CD4-positive, alpha-beta memory T cell (primary cell): Measurements from ENCODE around the gene KMT2D. TPM values are rescaled to one million over a fixed set of nuclear protein-coding genes. Genes with fewer than 3 reads are reported as not detected.
A peak's percentile ranks its signal among the peaks of the same experiment; 100 is the strongest.

Experiments
- CTCF ChIA-PET: fragments of 350-600 bp; sonication (Branson Sonifier 250); formaldehyde crosslinking; loops from one replicate; lab custom pipeline; 2021; ENCODE audit warnings: inconsistent platforms; ENCODE audit not compliant: partially characterized antibody; lab: Charles Lee
- POLR2A ChIA-PET: fragments of 350-600 bp; sonication (Branson Sonifier 250); formaldehyde crosslinking; loops from one replicate; lab custom pipeline; 2021; ENCODE audit not compliant: partially characterized antibody; lab: Charles Lee
- DNase-seq, 5 donors: peaks; one replicate each; pipeline versions ENCODE4 v3.0.0 to v3.0.0-alpha.2; 2020 to 2022; ENCODE audit warnings: mixed read lengths in 1 of 5
- H3K27ac ChIP-seq: one replicate; pipeline ENCODE4 v1.7.0; 2013; ENCODE audit warnings: low read depth, low read length
- H3K27me3 ChIP-seq: 2 replicates; pipeline ENCODE4 v1.7.0; 2013; ENCODE audit warnings: mild to moderate bottlenecking, low read length, moderate library complexity; ENCODE audit not compliant: insufficient read depth
- H3K36me3 ChIP-seq: 2 replicates; pipeline ENCODE4 v1.7.0; 2013; ENCODE audit warnings: mild to moderate bottlenecking, low read length, moderate library complexity; ENCODE audit not compliant: insufficient read depth
- H3K4me1 ChIP-seq: 2 replicates; pipeline ENCODE4 v1.7.0; 2013; ENCODE audit warnings: mild to moderate bottlenecking, low read length, moderate library complexity; ENCODE audit not compliant: insufficient read depth
- H3K4me3 ChIP-seq, 2 donors: one replicate each; pipeline ENCODE4 v1.7.0; 2013; ENCODE audit warnings: low read length in 2 of 2, mild to moderate bottlenecking in 1 of 2
- H3K9me3 ChIP-seq, 2 donors: one replicate each; pipeline ENCODE4 v1.7.0; 2013; ENCODE audit warnings: low read length in 2 of 2, control low read depth in 1 of 2; ENCODE audit not compliant: control insufficient read depth in 1 of 2
- H3K27ac Mint-ChIP-seq, 7 donors: one replicate each; pipeline ENCODE4 v1.8.0; 2020 to 2021; ENCODE audit warnings: mixed read lengths in 7 of 7, mild to moderate bottlenecking in 6 of 7, inconsistent platforms in 3 of 7, moderate library complexity in 3 of 7
- H3K27me3 Mint-ChIP-seq, 2 donors: one replicate each; pipeline ENCODE4 v1.8.0; 2020 to 2021; ENCODE audit warnings: mixed read lengths in 2 of 2
- H3K36me3 Mint-ChIP-seq, 2 donors: one replicate each; pipeline ENCODE4 v1.8.0; 2020 to 2021; ENCODE audit warnings: mixed read lengths in 2 of 2, inconsistent platforms in 1 of 2, mild to moderate bottlenecking in 1 of 2
- H3K4me1 Mint-ChIP-seq, 4 donors: one replicate each; pipeline ENCODE4 v1.8.0; 2020 to 2021; ENCODE audit warnings: mixed read lengths in 4 of 4, mild to moderate bottlenecking in 1 of 4
- H3K4me3 Mint-ChIP-seq, 8 donors: one replicate each; pipeline ENCODE4 v1.8.0; 2020 to 2021; ENCODE audit warnings: mixed read lengths in 8 of 8, mild to moderate bottlenecking in 7 of 8, moderate library complexity in 6 of 8, inconsistent platforms in 3 of 8
- H3K9me3 Mint-ChIP-seq, 8 donors: one replicate each; pipeline ENCODE4 v1.8.0; 2020 to 2021; ENCODE audit warnings: mixed read lengths in 8 of 8, mild to moderate bottlenecking in 5 of 8, inconsistent platforms in 3 of 8, moderate library complexity in 1 of 8
- intact Hi-C: fragments of 100-400 bp; cut with micrococcal nuclease; formaldehyde crosslinking; loops from one replicate; pipeline ENCODE4 v1.15.1; 2023
- polyA plus RNA-seq, 2 donors: library from polyadenylated mRNA; unstranded; fragments of 300-500 nt; fragmentation: Illumina TruSeq; gene quantifications; one replicate each; pipeline ENCODE4 v1.2.3, GENCODE V29; 2021
- total RNA-seq, 2 experiments: library from RNA; stranded (reverse); gene quantifications; one replicate each; pipeline ENCODE4 v1.2.3, GENCODE V29; 2021

KMT2D gene
- total and polyA plus RNA-seq, 4 experiments from 2014 or later: 0.16 to 159 (median 79.8) TPM

DNA sequence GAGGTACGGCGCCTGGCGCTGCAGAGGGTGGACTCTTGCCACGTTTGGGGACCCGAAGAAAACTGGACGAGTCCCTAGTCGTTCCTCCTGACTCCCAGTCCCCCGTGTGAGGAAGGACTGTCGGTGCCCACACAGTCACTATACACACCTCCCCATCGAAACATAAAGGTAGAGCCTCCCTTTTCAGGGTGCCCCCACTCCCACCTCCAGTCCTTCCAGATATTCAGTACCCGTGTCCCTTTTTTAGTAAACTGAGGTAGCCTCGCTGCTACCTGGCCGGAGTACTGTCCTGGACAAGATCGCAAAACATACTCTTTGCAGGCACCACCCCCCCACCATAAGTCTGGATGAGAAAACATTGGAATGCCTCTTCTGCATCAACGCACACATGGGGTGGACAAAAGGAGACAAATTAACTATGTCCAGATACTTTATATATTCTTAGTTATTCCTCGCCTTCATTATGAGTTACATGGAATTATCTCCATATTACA, 610 bp upstream of the KMT2D start:
- H3K4me3 ChIP-seq: peak overlapping the region; percentile 93 to 97
- intact Hi-C loops: loop anchor here (2.0 to 5.0 kb wide), 2 partner anchors 64 to 70 kb away; partner anchors contain the start of genes DDN and TUBA1B
- Mint-ChIP-seq H3K4me3 (peak overlapping the region; percentile 92 to 96 (median 95)), H3K36me3 (peaks cover 4 to 19% of the 10 kb centered on the region in 2 donors), H3K4me1 (peaks cover 36 to 53% (median 42%) of the 10 kb centered on the region in 4 donors), H3K9me3 (peaks cover 0 to 1% (median 0%) of the 10 kb centered on the region in 8 donors), H3K27ac (peak overlapping the region; percentile 87 to 99 (median 98)), H3K27me3 (no peaks in the 10 kb centered on the region)
- DNase-seq: peak in 1 of 5 donors; percentile 9
- ChIA-PET CTCF (interaction anchor here (7.5 kb wide), 1 partner anchor 35 kb away, joined by 221 read pairs; the partner anchor contains the start of gene DHH), POLR2A (interaction anchor here (1.3 to 2.3 kb wide), 4 partner anchors 8 to 127 kb away, joined by 4 to 24 read pairs (median 14); partner anchors contain the start of genes RHEBL1, TUBA1A and TUBA1B)
- peak overlapping the region; percentile 90 for H3K27ac ChIP-seq
- no peaks in the 10 kb centered on the region for H3K9me3 ChIP-seq
- H3K36me3 ChIP-seq: no peaks in the 10 kb centered on the region
- peaks cover 40% of the 10 kb centered on the region for H3K4me1 ChIP-seq
- no peaks in the 10 kb centered on the region for H3K27me3 ChIP-seq

DNA sequence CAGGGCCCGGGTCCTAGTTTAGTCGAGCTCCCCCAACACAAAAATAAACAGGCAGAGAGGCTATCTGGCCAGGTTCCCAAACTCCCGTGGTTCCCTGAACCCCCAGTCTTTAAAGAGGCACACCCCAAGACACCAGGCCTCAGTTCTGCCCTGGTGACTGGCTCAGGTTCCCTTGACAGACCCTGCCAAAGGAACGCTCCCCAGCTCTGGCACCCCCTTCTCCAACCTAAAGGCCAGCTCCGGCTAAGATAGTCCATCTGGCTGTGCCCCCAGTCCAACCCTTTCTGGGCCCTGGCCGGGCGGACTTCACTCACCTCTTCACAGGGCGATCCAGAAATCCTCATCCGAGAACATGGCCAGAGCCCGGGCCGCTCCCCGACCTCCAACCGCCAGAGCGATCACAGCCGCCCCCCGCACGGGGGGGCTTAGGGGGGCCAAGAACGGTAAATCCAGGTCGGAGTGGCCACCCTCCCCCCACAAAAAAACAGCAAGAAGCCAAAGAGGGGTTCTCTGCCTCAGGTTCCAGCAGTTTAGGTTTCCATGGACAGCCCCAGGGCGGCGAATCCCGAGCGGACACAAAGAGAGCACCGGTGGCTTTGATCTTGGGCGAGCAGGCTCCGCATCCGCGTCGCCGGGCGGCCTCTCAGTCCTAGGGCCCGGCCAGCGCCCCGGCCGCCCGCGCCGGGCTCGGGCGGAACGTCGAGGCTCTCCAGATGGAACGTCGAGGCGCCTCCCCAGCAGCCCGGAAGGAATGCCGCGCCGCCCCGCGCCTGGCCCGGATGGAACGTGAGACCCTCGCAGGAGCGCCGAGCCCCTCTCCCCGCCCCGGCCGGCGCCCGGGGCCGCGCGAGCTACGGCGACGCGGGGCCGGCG, 1.1 kb downstream of the KMT2D start:
- H3K27ac Mint-ChIP-seq: peak overlapping the region; percentile 76 to 96 (median 89)
- ChIA-PET POLR2A (interaction anchor here (0.8 to 2.3 kb wide), 15 partner anchors 9 to 307 kb away, joined by 3 to 24 read pairs (median 4); partner anchors contain the start of genes ARF3, PRKAG1, RHEBL1 and SPATS2), CTCF (interaction anchor here (0.8 to 1.4 kb wide), 3 partner anchors 10 to 156 kb away, joined by 3 to 4 read pairs (median 3); partner anchors contain the start of genes RHEBL1 and TUBA1B)
- Histone ChIP-seq H3K36me3 (peaks cover 5% of the 10 kb centered on the region), H3K27ac (peak overlapping the region; percentile 90), H3K4me1 (peaks cover 56% of the 10 kb centered on the region), H3K9me3 (no peaks in the 10 kb centered on the region), H3K4me3 (peak overlapping the region; percentile 93 to 97), H3K27me3 (no peaks in the 10 kb centered on the region)
- peak overlapping the region; percentile 90 to 96 (median 94) for H3K4me3 Mint-ChIP-seq
- H3K27me3 Mint-ChIP-seq: no peaks in the 10 kb centered on the region
- intact Hi-C loops: loop anchor here (1.0 to 5.0 kb wide), 4 partner anchors 11 to 130 kb away; partner anchors contain the start of genes DDN, TUBA1A and TUBA1B
- H3K9me3 Mint-ChIP-seq: peaks cover 0 to 1% (median 0%) of the 10 kb centered on the region in 8 donors
- no peak for DNase-seq
- peaks cover 49 to 70% (median 59%) of the 10 kb centered on the region in 4 donors for H3K4me1 Mint-ChIP-seq
- H3K36me3 Mint-ChIP-seq: peaks cover 7 to 34% of the 10 kb centered on the region in 2 donors

DNA sequence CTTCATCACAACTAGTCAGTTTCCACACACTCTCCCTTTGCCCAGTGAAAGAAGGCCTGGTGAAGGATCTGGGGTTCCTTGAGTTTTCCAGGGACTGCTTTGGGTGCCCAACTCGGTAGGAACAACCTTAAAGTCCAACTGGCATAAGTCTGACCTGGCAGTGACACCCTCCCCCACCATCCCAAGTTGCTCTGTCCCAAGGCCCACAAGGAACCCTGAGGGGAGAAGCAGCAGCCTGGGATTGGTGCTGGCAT, 1.6 kb downstream of the KMT2D start:
- POLR2A ChIA-PET: interaction anchor here (0.6 to 2.3 kb wide), 9 partner anchors 11 to 308 kb away, joined by 3 to 24 read pairs (median 4); partner anchors contain the start of genes LMBR1L, RHEBL1, SPATS2 and TUBA1B
- CTCF ChIA-PET: interaction anchor here (0.8 to 2.0 kb wide), 3 partner anchors 29 to 155 kb away, joined by 3 to 5 read pairs (median 3); a partner anchor contains a TSS
- H3K36me3 Mint-ChIP-seq: peaks cover 7 to 36% of the 10 kb centered on the region in 2 donors
- no peaks in the 10 kb centered on the region for H3K27me3 Mint-ChIP-seq
- H3K36me3 ChIP-seq: peaks cover 11% of the 10 kb centered on the region
- peak overlapping the region; percentile 76 to 96 (median 89) for H3K27ac Mint-ChIP-seq
- no peaks in the 10 kb centered on the region for H3K9me3 ChIP-seq
- intact Hi-C loops: no loop called here
- H3K4me3 Mint-ChIP-seq: peak overlapping the region; percentile 90 to 96 (median 94)
- peaks cover 0 to 1% (median 0%) of the 10 kb centered on the region in 8 donors for H3K9me3 Mint-ChIP-seq
- peak overlapping the region; percentile 82 to 97 for H3K4me3 ChIP-seq
- no peaks in the 10 kb centered on the region for H3K27me3 ChIP-seq
- peaks cover 47 to 69% (median 59%) of the 10 kb centered on the region in 4 donors for H3K4me1 Mint-ChIP-seq
- no peak for DNase-seq
- peaks cover 56% of the 10 kb centered on the region for H3K4me1 ChIP-seq
- H3K27ac ChIP-seq: peak overlapping the region; percentile 90

DNA sequence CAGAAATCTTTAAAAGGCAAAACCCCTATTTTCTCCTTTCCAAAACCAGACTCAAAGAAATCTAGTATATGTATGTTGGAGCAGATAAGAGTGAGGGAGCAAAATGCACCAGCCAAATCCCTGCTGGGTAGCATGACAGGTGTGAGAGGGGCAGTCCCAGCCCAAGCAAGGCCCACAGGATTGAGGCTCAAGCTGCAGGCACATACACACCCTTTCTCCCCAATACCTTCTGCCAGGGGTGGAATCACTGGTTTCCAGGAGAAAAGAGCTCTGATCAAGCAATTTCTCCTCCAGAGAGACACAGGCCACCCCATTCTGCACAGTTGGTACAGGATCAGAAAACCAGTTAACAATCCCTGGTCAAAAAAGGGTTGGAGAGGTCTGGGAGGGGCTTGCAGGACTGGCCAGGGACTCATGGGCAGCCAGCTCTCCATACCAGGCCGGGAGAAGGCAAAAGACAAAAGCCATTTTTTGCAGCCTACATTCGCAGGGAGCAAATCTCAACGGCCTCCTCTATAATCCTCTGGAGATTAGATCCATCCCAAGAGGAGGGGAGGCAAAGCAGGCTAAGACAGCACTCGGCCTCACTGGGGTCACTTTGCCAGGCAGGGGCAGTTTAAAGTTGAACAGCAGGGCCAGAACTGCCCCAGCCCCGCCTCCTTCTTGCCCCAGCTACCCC, 2.1 kb downstream of the KMT2D start:
- H3K4me1 ChIP-seq: peaks cover 56% of the 10 kb centered on the region
- CTCF ChIA-PET: interaction anchor here (0.7 to 2.0 kb wide), 6 partner anchors 14 to 155 kb away, joined by 3 to 5 read pairs (median 4); a partner anchor contains a TSS
- Mint-ChIP-seq H3K36me3 (peaks cover 10 to 38% of the 10 kb centered on the region in 2 donors), H3K4me1 (peaks cover 45 to 65% (median 58%) of the 10 kb centered on the region in 4 donors), H3K27ac (peak overlapping the region; percentile 76 to 96 (median 89)), H3K9me3 (peaks cover 0 to 1% (median 0%) of the 10 kb centered on the region in 8 donors), H3K4me3 (peak overlapping the region; percentile 90 to 96 (median 94)), H3K27me3 (no peaks in the 10 kb centered on the region)
- intact Hi-C loops: no loop called here
- H3K9me3 ChIP-seq: no peaks in the 10 kb centered on the region
- H3K36me3 ChIP-seq: peaks cover 15% of the 10 kb centered on the region
- POLR2A ChIA-PET: interaction anchor here (0.6 to 2.3 kb wide), 8 partner anchors 11 to 130 kb away, joined by 3 to 24 read pairs (median 4); partner anchors contain the start of genes LMBR1L, RHEBL1, TUBA1A and TUBA1B
- H3K27me3 ChIP-seq: no peaks in the 10 kb centered on the region
- DNase-seq: no peak
- H3K27ac ChIP-seq: peak overlapping the region; percentile 90
- peak overlapping the region; percentile 82 to 97 for H3K4me3 ChIP-seq

DNA sequence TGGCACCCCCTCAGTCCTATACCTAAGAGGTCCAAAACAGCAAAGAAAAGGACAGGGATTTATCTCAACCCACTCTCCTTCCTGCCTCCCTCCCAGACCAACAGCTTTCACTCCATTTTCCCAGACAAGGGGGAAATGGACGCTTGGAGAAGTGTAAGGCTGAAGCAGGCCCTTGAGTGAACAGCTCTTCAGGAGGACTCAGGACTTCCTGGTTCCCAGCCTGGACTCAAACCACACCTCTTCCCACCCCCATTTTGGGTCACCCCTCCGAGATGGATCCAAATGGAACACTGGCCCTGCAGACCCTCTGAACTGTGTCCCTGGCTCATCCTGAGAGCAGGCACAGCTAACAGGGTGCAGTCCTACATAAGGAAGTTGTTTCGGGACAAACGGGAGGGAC, 2.7 kb downstream of the KMT2D start:
- Histone ChIP-seq H3K4me1 (peaks cover 56% of the 10 kb centered on the region), H3K36me3 (peaks cover 22% of the 10 kb centered on the region), H3K9me3 (no peaks in the 10 kb centered on the region), H3K4me3 (peak overlapping the region; percentile 82 to 97), H3K27ac (peak overlapping the region; percentile 90), H3K27me3 (no peaks in the 10 kb centered on the region)
- Mint-ChIP-seq H3K4me3 (peak overlapping the region; percentile 90 to 96 (median 94)), H3K36me3 (peaks cover 16 to 44% of the 10 kb centered on the region in 2 donors), H3K27ac (peak overlapping the region; percentile 76 to 96 (median 89)), H3K9me3 (peaks cover 0 to 1% (median 0%) of the 10 kb centered on the region in 8 donors), H3K27me3 (no peaks in the 10 kb centered on the region), H3K4me1 (peaks cover 45 to 69% (median 58%) of the 10 kb centered on the region in 4 donors)
- POLR2A ChIA-PET: interaction anchor here (0.9 to 2.0 kb wide), 6 partner anchors 12 to 130 kb away, joined by 3 to 12 read pairs (median 4); partner anchors contain the start of genes LMBR1L, RHEBL1, TUBA1A and TUBA1B
- CTCF ChIA-PET: interaction anchor here (0.7 to 2.0 kb wide), 5 partner anchors 13 to 72 kb away, joined by 3 to 5 read pairs (median 4); no protein-coding TSS in a partner anchor
- intact Hi-C loops: loop anchor here (2.0 kb wide), 1 partner anchor 39 kb away; the partner anchor contains the start of gene PRKAG1
- no peak for DNase-seq
